DND-41 (cell line): Measurements from ENCODE around the gene PLIN4.

ENCODE experiments used
- ATAC-seq: fragments of 200-7000 bp; cut with Tn5 transposase; 3 replicates; pipeline ENCODE4 v1.9.1; 2021; ENCODE audit warnings: low read depth; ENCODE audit not compliant: insufficient read depth
- DNase-seq: peaks from one replicate; pipeline ENCODE4 v3.0.0-alpha.2; 2020
- H2AFZ ChIP-seq: 2 replicates; pipeline ENCODE4 v1.6.0; 2012; ENCODE audit warnings: low read depth, low read length
- H3K27ac ChIP-seq: 2 replicates; pipeline ENCODE4 v1.5.1; 2012; ENCODE audit warnings: low read length, inconsistent platforms
- H3K27me3 ChIP-seq: fragments of 200-600 bp; sonication (generic); 2 replicates; pipeline ENCODE4 v1.6.0; 2012; ENCODE audit warnings: low read length, mild to moderate bottlenecking, inconsistent platforms; ENCODE audit not compliant: insufficient read depth, poor library complexity
- H3K36me3 ChIP-seq: 2 replicates; pipeline ENCODE4 v1.5.1; 2012; ENCODE audit warnings: low read length, inconsistent platforms; ENCODE audit not compliant: insufficient read depth
- H3K4me1 ChIP-seq: 2 replicates; pipeline ENCODE4 v1.5.1; 2012; ENCODE audit warnings: mild to moderate bottlenecking, low read length; ENCODE audit not compliant: insufficient read depth
- H3K4me2 ChIP-seq: 2 replicates; pipeline ENCODE4 v1.6.0; 2012; ENCODE audit warnings: mild to moderate bottlenecking, moderate library complexity, low read length, inconsistent platforms; ENCODE audit not compliant: insufficient read depth
- H3K4me3 ChIP-seq, 2 experiments: fragments of 200-600 bp in 1 of 2; shearing (Covaris generic) in 1 of 2; 2 replicates each; pipeline ENCODE4 v1.5.1; 2012 to 2016; ENCODE audit warnings: inconsistent platforms in 2 of 2, low read length in 2 of 2, mild to moderate bottlenecking in 2 of 2, low read depth in 1 of 2, moderate library complexity in 1 of 2
- H3K79me2 ChIP-seq: 2 replicates; pipeline ENCODE4 v1.6.0; 2012; ENCODE audit warnings: low read length, inconsistent platforms; ENCODE audit not compliant: insufficient read depth
- H3K9ac ChIP-seq: 2 replicates; pipeline ENCODE4 v1.6.0; 2012; ENCODE audit warnings: low read depth, mild to moderate bottlenecking, inconsistent platforms, low read length, moderate library complexity
- H3K9me3 ChIP-seq: 2 replicates; pipeline ENCODE4 v1.5.1; 2012; ENCODE audit warnings: low read length, moderate library complexity, mild to moderate bottlenecking, inconsistent platforms; ENCODE audit not compliant: insufficient read depth, severe bottlenecking
- H4K20me1 ChIP-seq: 2 replicates; pipeline ENCODE4 v1.6.0; 2012; ENCODE audit warnings: low read length; ENCODE audit not compliant: insufficient read depth
- EZH2 ChIP-seq: IDR thresholded peaks from 3 replicates; pipeline ENCODE4 v1.6.1; 2012; ENCODE audit warnings: borderline replicate concordance, low read depth, mild to moderate bottlenecking, moderate library complexity, low read length, inconsistent platforms; ENCODE audit not compliant: severe bottlenecking
- TF ChIP-seq, protein P1 (sequence below): IDR thresholded peaks from 2 replicates; pipeline ENCODE4 v1.5.1; 2012; ENCODE audit warnings: borderline replicate concordance, low read length, moderate library complexity, mild to moderate bottlenecking; ENCODE audit not compliant: poor library complexity, severe bottlenecking; ENCODE audit errors: extremely low read depth

The PLIN4 gene

DNA sequence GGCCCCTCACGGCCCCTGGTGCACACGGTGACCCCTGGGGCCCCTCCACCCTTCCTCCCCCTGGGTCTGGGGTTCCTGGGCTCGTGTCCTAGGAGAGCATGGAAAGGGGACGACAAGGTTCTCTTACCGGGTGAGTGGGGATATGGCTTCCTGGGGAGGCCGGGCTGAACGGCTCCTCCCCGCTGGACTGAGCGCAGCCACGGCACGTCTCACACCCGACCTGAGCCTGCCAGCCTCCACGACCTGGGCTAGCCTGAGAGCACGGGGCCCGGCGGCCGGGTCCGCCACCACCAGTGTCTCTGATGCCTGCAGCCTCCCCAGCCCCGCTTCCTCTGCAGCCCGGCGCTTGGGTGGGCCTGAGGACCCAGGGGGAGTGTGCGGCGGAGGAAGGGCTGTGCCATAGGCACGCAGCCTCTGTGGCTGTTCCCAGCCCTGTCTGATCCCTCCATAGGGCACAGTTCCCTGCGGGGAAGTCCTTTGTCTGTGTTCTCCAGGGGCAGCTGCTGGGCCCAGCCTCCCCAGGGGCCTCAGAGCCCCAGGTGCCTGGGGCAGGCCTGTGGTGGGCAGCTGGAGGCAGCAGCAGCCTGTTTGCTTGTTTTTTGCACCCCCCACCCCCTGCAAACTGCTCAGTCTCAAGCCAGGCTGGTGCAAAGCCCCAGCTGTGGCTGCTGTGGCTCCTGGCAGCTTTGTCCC lies 15.0 kb downstream of the PLIN4 start:
- Histone ChIP-seq H3K27ac (no peak overlapping the region), H3K4me2 (no peak overlapping the region), H3K9me3 (no peaks in the 10 kb centered on the region), H3K27me3 (no peaks in the 10 kb centered on the region), H3K9ac (no peak overlapping the region), H4K20me1 (0 out of 2 replicates have a peak, but pooled peaks cover 4% of the 10 kb centered on the region), H3K4me3 (no peak overlapping the region), H3K79me2 (no peaks in the 10 kb centered on the region), H2AFZ (no peak overlapping the region), H3K36me3 (peaks cover 66% of the 10 kb centered on the region), H3K4me1 (no peaks in the 10 kb centered on the region)
- TF ChIP-seq EZH2, result no peak
- TF ChIP-seq, protein P1, sequence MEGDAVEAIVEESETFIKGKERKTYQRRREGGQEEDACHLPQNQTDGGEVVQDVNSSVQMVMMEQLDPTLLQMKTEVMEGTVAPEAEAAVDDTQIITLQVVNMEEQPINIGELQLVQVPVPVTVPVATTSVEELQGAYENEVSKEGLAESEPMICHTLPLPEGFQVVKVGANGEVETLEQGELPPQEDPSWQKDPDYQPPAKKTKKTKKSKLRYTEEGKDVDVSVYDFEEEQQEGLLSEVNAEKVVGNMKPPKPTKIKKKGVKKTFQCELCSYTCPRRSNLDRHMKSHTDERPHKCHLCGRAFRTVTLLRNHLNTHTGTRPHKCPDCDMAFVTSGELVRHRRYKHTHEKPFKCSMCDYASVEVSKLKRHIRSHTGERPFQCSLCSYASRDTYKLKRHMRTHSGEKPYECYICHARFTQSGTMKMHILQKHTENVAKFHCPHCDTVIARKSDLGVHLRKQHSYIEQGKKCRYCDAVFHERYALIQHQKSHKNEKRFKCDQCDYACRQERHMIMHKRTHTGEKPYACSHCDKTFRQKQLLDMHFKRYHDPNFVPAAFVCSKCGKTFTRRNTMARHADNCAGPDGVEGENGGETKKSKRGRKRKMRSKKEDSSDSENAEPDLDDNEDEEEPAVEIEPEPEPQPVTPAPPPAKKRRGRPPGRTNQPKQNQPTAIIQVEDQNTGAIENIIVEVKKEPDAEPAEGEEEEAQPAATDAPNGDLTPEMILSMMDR, result no peak
- ATAC-seq (no peak), DNase-seq (no peak)

DNA sequence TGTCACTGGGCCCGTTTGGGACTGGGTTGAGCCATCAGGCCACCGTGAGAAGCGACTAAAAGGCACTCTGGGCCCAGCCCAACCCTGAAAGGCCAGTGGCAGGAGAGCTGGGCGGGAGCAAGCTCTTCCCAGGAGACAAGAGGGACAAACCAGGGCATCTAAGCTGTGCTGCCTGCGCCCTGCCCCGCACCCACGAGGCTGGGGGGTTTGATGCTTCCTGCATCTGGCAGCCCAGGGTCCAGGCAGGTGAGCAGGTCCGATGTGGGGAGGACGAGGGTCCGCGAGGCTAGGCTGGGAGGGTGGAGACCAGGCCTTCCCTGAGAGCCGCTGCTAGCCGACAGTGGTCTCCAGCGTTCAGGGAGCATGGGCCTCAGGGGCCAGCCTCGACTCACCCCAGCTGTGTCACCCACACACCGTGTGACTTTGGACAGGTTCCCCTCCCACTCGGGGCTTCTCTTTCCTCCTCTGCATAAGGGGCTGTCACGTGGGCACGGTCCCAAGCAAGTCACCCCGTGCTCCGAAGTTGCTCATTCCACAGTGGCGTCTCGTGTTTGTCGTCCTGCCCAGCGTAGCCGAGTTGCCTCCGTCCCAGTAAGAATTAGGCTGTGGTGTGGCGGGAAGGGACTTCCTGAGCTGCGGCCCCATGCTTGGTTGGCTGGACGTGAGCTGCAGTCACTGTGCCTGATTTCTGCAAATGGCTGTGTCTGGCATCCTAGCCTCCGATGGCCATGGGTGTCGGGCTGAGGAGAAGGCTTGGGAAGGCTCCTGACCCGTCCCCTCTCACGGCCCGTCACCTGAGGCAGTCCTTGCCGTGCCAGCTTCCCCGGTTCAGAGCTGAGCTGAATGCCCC lies 15.8 kb downstream of the PLIN4 start:
- H3K27ac ChIP-seq, result no peak overlapping the region
- H2AFZ ChIP-seq, result no peak overlapping the region
- H3K4me1 ChIP-seq, result no peaks in the 10 kb centered on the region
- no peak overlapping the region for H3K4me2 ChIP-seq
- H3K4me3 ChIP-seq, result no peak overlapping the region
- no peaks in the 10 kb centered on the region for H3K27me3 ChIP-seq
- peaks cover 74% of the 10 kb centered on the region for H3K36me3 ChIP-seq
- no peaks in the 10 kb centered on the region for H3K79me2 ChIP-seq
- no peak overlapping the region for H3K9ac ChIP-seq
- no peak for ATAC-seq
- H3K9me3 ChIP-seq, result no peaks in the 10 kb centered on the region
- 0 out of 2 replicates have a peak, but pooled peaks cover 4% of the 10 kb centered on the region for H4K20me1 ChIP-seq
- no peak for TF ChIP-seq EZH2
- TF ChIP-seq, protein P1, result no peak
- no peak for DNase-seq

DNA sequence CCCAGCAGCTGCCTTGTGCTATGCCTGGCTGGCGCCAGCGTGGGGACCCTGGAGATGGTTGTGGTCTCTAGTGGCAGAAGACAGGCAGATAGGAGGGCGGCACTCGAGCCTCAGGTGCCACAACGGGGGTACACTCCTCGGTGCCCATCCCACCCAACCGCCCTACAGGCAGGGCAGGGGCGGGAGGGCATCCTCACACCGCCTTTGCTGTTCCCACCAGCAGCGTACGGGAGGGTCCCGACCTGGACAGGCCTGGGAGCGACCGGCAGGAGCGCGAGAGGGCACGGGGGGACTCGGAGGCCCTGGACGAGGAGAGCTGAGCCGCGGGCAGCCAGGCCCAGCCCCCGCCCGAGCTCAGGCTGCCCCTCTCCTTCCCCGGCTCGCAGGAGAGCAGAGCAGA lies 16.6 kb downstream of the PLIN4 start:
- H3K9ac ChIP-seq, result no peak overlapping the region
- no peaks in the 10 kb centered on the region for H3K79me2 ChIP-seq
- TF ChIP-seq EZH2, result no peak
- TF ChIP-seq, protein P1, result no peak
- ATAC-seq, result no peak
- H3K36me3 ChIP-seq, result peaks cover 76% of the 10 kb centered on the region
- no peaks in the 10 kb centered on the region for H3K9me3 ChIP-seq
- DNase-seq, result no peak
- no peak overlapping the region for H3K27ac ChIP-seq
- no peak overlapping the region for H2AFZ ChIP-seq
- no peak overlapping the region for H3K4me3 ChIP-seq
- no peaks in the 10 kb centered on the region for H3K27me3 ChIP-seq
- no peaks in the 10 kb centered on the region for H3K4me1 ChIP-seq
- H3K4me2 ChIP-seq, result no peak overlapping the region
- H4K20me1 ChIP-seq, result 0 out of 2 replicates have a peak, but pooled peaks cover 4% of the 10 kb centered on the region
